Large intestine (tissue), 3 donors: ENCODE data around the gene GLB1L2. TPM values are rescaled to one million over a fixed set of nuclear protein-coding genes. Genes with fewer than 3 reads are reported as not detected.

ENCODE experiments used
- DNase-seq, 2 donors: peaks; one replicate each; pipeline versions ENCODE4 v3.0.0 to v3.0.0-alpha.2; 2013
- H3K27ac ChIP-seq: one replicate; pipeline ENCODE4 v1.5.1; 2013; ENCODE audit warnings: low read length
- H3K27me3 ChIP-seq: 2 replicates; pipeline ENCODE4 v1.6.1; 2013; ENCODE audit warnings: low read length; ENCODE audit not compliant: control insufficient read depth, insufficient read depth
- H3K36me3 ChIP-seq: 2 replicates; pipeline ENCODE4 v1.6.1; 2013; ENCODE audit warnings: low read length; ENCODE audit not compliant: control insufficient read depth, insufficient read depth
- H3K4me1 ChIP-seq: one replicate; pipeline ENCODE4 v1.6.1; 2013; ENCODE audit warnings: low read length; ENCODE audit not compliant: control insufficient read depth, insufficient read depth
- H3K4me3 ChIP-seq: one replicate; pipeline ENCODE4 v1.5.1; 2013; ENCODE audit warnings: low read length
- H3K9me3 ChIP-seq: one replicate; pipeline ENCODE4 v1.6.1; 2013; ENCODE audit warnings: mild to moderate bottlenecking, low read depth, low read length, moderate library complexity; ENCODE audit not compliant: control insufficient read depth
- WGBS: methylation state at CpG from one replicate; pipeline ENCODE4 v1.1.5; 2013; ENCODE audit warnings: low lambda C conversion rate; ENCODE audit not compliant: insufficient coverage; 5-methylcytosine and 5-hydroxymethylcytosine counted together
- polyA plus RNA-seq: library from polyadenylated mRNA; unstranded; fragments of 120-200 nt; gene quantifications from one replicate; pipeline ENCODE4 v1.2.1, GENCODE V29; 2013

Gene GLB1L2
- polyA plus RNA-seq, 1 donor, result 6.7 TPM

DNA sequence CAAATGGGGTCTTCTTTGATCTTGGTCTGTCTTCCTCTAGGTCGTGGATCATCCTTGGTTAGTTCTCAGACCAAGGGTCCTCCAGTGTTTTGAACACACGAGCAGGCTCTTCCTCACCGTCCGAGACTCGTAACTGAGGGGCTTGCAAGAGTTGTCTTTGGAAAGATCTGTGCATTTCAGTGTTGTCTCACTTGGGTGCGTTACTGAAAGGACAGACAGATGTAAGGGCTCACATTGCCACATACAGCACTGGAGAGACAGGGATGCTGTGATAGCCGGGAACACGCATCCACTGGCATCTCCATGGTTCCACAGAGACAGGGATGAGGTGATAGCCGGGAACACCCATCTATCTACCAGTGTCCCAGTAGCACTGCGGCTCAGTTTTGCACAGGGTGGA lies 15.7 kb downstream of the GLB1L2 start:
- no peak overlapping the region for H3K4me3 ChIP-seq
- no peaks in the 10 kb centered on the region for H3K36me3 ChIP-seq
- no peaks in the 10 kb centered on the region for H3K27me3 ChIP-seq
- DNase-seq, result no peak
- H3K4me1 ChIP-seq, result no peaks in the 10 kb centered on the region
- H3K9me3 ChIP-seq, result no peaks in the 10 kb centered on the region
- H3K27ac ChIP-seq, result no peak overlapping the region
- WGBS, result no CpG with 5 or more reads among the region's 10 CpGs

DNA sequence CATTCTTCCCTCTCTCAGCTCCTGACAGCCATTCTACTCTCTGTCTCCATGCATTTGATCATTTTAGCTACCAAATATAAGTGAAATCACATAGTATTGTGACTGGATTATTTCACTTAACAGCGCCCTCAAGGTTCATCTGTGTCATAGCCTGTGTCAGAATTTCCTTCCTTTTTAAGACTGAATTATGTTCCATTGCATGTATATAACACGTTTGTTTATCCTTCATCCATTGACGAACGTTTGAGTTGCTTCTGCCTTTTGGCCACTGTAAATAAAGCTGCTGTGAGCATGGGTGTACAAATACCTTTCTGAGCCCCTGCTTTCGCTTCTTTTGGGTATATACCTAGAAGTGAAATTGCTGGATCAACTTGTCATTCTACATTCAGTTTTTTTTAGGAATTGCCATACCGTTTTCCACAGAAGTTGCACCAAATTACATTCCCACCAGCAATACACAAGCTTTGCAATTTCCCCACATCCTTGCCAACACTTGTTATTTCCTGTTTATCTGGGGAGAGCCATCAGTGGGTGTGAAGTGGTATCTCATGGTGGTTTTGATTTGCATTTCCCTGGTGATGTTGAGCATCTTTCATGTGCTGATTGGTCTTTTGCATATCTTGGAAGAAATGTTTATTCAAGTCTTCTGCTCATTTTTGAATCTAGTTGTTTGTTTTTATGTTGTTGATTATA lies 17.5 kb downstream of the GLB1L2 start:
- Histone ChIP-seq H3K27ac (no peak overlapping the region), H3K36me3 (no peaks in the 10 kb centered on the region), H3K4me3 (no peak overlapping the region), H3K9me3 (no peaks in the 10 kb centered on the region), H3K27me3 (no peaks in the 10 kb centered on the region), H3K4me1 (no peaks in the 10 kb centered on the region)
- no peak for DNase-seq
- 74% methylated on average over 4 of the region's 6 CpGs for WGBS

DNA sequence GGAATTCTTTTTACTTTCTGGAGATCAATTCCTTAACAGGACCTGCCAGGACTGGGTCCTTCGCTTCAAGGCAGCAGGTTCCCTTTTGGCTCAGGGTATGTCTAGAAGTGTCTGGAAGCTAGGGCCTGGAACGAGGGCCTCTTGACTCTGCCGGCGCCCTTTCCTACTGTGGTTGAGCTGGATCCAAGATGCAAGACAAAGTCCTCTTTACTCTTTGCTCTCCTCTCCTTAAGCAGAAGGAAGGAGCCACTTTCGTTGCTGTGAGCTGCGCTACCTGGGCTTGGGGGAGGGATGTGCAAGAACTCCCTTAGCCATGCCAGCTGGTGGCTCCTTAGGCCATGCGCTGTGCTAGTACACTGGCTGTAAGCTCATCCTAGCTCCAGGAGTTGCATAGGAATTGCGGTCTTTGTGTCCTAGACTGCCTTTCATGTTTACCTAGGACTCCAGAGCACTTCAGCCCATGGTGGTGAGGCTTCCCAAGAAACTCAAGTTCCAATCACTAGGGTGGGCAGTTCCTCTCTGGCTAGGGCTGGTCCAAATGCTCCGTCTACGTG lies 18.1 kb downstream of the GLB1L2 start:
- H3K4me3 ChIP-seq, result no peak overlapping the region
- no peaks in the 10 kb centered on the region for H3K27me3 ChIP-seq
- no peaks in the 10 kb centered on the region for H3K36me3 ChIP-seq
- no peaks in the 10 kb centered on the region for H3K9me3 ChIP-seq
- no CpG with 5 or more reads among the region's 10 CpGs for WGBS
- no peaks in the 10 kb centered on the region for H3K4me1 ChIP-seq
- DNase-seq, result no peak
- H3K27ac ChIP-seq, result no peak overlapping the region

DNA sequence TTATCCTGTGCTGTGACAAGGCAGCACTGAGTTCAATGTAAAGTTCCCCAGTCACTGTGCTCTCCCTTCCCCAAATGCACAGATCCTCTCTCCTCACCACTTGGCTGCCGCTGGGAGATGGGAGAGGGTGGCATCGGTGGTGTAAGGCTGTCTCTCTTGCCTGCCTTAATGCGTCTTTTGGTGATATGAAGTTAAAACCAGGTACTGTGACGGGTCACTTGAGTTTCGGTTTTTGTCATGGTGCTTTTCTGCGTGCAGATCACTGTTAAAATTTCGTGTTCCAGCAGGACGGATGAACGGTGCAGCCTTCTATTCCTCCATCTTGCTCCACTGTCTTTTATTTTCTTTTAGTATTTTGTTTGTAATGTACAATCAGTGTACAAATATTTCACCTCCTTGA lies 18.6 kb downstream of the GLB1L2 start:
- Histone ChIP-seq H3K27me3 (no peaks in the 10 kb centered on the region), H3K9me3 (no peaks in the 10 kb centered on the region), H3K27ac (no peak overlapping the region), H3K36me3 (no peaks in the 10 kb centered on the region), H3K4me1 (no peaks in the 10 kb centered on the region), H3K4me3 (no peak overlapping the region)
- no peak for DNase-seq
- WGBS, result 100% methylated on average over 7 of the region's 9 CpGs

DNA sequence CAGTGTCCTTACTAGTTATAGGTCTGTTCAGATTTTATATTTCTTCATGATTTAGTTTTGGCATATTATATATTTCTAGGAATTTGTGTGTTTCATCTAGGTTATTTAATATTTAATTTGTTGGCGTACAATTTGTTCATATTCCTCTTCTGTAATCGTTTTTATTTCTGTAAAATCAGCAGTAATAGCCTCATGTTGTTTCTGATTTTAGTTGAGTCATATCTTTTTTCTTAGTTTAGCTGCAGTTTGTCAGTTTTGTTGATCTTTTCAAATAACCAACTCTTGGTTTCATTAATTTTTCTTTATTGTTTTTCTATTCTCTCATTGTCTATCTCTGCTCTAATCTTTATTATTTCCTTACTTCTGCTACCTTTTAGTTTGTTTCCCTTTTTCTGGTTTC lies 20.3 kb downstream of the GLB1L2 start:
- Histone ChIP-seq H3K4me1 (no peaks in the 10 kb centered on the region), H3K36me3 (no peaks in the 10 kb centered on the region), H3K4me3 (no peak overlapping the region), H3K9me3 (no peaks in the 10 kb centered on the region), H3K27ac (no peak overlapping the region), H3K27me3 (no peaks in the 10 kb centered on the region)
- 92% methylated on average over 2 of the region's 2 CpGs for WGBS
- DNase-seq, result no peak

DNA sequence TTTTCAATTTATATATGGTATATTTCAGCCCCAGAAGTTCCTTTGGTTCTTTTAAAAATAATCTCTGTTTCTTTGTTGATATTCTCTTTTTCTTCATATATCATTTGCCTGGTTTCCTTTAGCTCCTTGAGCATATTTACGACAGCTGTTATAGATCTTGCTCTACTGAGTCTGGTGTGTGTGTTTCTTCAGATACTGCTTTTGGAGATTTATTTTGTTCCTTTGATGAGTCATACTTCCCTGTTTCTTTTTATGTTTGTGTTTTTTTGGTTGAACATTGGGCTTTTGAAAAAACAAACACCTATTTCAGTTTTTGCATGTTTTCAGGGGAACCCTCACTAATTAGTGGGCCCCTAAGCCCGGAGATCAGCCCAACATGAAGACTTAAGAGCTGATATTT lies 23.3 kb downstream of the GLB1L2 start:
- Histone ChIP-seq H3K27ac (no peak overlapping the region), H3K4me3 (no peak overlapping the region), H3K27me3 (no peaks in the 10 kb centered on the region), H3K9me3 (no peaks in the 10 kb centered on the region), H3K4me1 (no peaks in the 10 kb centered on the region), H3K36me3 (no peaks in the 10 kb centered on the region)
- DNase-seq, result no peak
- no CpG with 5 or more reads among the region's 2 CpGs for WGBS

DNA sequence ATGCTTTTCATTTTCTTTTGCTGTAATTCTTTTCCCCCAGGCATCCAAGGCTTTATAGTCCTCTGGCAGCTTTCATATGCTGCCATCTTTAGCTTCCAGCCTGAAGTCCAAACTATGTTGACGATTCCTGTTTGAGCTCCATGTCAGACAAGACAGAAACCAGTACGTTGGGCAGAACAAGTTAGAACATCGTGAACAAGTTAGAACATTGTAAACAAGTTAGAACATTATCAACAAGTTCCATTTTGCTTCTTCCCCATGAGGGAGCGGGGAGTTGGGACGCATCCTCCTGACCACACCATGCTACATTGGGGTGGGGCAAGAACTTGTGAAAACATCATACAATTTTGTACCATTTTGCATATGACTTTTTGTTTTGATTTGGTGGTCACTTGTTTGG lies 23.9 kb downstream of the GLB1L2 start:
- no peaks in the 10 kb centered on the region for H3K36me3 ChIP-seq
- H3K4me3 ChIP-seq, result no peak overlapping the region
- no peaks in the 10 kb centered on the region for H3K27me3 ChIP-seq
- no peaks in the 10 kb centered on the region for H3K4me1 ChIP-seq
- no peak for DNase-seq
- H3K9me3 ChIP-seq, result no peaks in the 10 kb centered on the region
- WGBS, result no CpG with 5 or more reads among the region's 5 CpGs
- no peak overlapping the region for H3K27ac ChIP-seq

DNA sequence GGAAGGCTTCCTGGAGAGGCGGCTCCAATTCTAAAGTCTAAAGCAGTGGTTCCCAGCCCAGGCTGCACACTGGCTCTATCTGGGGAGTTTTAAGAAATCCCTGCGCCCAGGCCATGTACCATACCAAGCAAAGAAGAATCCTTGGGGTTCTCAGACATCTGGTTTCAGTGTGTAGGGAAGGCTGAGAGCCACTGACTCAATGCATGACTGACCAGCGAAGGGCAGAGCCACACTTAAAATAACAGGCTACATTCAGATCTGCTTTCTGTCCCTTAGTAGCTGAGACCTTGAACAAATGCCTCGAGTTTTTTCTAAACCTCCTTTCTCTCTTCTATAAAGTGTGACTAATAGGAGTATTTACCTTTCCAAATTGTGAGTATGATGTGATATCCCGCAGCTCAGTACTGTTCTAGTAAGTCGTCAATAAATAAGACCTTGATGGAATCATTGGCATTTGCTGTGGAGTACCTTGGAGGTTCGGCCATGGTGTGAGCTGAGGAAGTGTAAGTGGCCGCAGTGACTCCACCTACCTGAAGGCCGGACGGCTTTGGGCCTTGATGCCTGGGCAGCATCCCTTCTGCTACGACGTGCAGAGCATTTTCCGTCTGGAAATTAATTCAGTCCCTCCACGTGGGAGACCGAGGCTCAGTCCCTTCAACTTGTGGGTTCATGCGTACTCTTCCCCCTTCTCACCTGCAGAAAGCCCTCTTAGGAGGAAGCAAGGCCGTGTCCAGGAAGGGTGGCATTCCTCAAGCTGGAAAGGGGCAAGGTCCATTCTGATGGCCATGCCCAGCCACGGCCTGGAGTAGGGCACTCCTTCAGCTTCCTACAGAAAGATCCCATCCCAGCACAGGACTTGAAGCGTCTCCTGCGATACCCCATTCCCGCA lies 25.1 kb downstream of the GLB1L2 start:
- WGBS, result no CpG with 5 or more reads among the region's 21 CpGs
- Histone ChIP-seq H3K27me3 (no peaks in the 10 kb centered on the region), H3K27ac (no peak overlapping the region), H3K36me3 (no peaks in the 10 kb centered on the region), H3K4me1 (no peaks in the 10 kb centered on the region), H3K9me3 (no peaks in the 10 kb centered on the region), H3K4me3 (no peak overlapping the region)
- no peak for DNase-seq

DNA sequence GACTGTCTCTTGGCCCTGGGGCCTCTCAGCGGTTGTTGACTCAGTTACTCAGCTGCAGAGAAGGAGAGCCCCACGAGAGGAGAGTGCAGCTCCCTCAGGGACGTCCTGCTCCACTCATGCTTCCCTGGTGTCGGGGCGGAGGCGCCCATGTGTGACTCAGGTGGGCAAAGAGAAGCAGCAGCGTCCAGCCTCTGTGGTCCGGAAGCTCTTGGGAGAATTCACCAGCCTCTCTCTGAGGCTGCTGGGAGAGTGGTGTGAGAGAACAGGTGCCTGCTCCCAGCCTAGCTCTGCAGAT lies 25.7 kb downstream of the GLB1L2 start:
- no peak for DNase-seq
- H3K4me1 ChIP-seq, result no peaks in the 10 kb centered on the region
- no peak overlapping the region for H3K27ac ChIP-seq
- no peaks in the 10 kb centered on the region for H3K9me3 ChIP-seq
- no peaks in the 10 kb centered on the region for H3K27me3 ChIP-seq
- no peak overlapping the region for H3K4me3 ChIP-seq
- H3K36me3 ChIP-seq, result no peaks in the 10 kb centered on the region
- WGBS, result no CpG with 5 or more reads among the region's 8 CpGs

DNA sequence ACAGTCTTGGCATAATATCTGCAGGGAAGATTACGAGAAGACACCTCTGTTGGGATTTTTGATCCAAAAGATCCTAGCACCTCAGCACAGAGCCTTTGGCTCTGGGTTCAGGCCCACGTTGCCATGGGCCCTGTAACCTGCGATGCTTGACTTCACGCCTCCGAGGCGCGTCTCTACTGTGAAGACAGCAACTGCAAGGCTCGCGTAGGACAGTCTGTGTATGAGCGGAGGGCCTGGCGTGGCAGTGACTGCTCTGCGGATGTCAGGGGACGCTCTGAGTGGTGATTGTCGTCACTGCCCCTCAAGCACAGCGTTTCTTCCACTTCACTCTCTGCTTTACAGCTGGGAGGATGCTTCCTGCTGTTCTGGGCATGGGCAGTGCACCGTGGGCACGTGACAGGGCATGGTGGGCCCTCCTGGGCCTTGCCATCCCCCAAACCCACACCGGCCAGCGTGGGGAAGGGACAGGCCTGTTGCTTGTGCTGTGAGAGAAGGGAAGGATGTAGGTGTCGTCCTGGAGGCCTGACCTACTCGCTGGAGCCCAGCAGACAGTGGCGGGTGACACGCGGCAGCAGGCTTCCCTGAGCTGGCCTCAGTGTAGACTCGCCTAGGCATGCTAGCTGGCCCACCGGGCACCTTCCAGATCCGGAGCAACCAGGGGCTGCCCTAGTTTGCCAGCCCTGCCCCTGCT lies 26.5 kb downstream of the GLB1L2 start:
- WGBS, result no CpG with 5 or more reads among the region's 27 CpGs
- Histone ChIP-seq H3K4me1 (no peaks in the 10 kb centered on the region), H3K4me3 (no peak overlapping the region), H3K9me3 (no peaks in the 10 kb centered on the region), H3K27ac (no peak overlapping the region), H3K27me3 (no peaks in the 10 kb centered on the region), H3K36me3 (no peaks in the 10 kb centered on the region)
- DNase-seq, result no peak
